ENCODE results near the gene MAU2.
"Not testable (repeated sequence)": the region's sequence is repeated elsewhere in the genome, so short reads cannot be mapped to it uniquely, and the experiment has no call there.

MAU2 gene

DNA sequence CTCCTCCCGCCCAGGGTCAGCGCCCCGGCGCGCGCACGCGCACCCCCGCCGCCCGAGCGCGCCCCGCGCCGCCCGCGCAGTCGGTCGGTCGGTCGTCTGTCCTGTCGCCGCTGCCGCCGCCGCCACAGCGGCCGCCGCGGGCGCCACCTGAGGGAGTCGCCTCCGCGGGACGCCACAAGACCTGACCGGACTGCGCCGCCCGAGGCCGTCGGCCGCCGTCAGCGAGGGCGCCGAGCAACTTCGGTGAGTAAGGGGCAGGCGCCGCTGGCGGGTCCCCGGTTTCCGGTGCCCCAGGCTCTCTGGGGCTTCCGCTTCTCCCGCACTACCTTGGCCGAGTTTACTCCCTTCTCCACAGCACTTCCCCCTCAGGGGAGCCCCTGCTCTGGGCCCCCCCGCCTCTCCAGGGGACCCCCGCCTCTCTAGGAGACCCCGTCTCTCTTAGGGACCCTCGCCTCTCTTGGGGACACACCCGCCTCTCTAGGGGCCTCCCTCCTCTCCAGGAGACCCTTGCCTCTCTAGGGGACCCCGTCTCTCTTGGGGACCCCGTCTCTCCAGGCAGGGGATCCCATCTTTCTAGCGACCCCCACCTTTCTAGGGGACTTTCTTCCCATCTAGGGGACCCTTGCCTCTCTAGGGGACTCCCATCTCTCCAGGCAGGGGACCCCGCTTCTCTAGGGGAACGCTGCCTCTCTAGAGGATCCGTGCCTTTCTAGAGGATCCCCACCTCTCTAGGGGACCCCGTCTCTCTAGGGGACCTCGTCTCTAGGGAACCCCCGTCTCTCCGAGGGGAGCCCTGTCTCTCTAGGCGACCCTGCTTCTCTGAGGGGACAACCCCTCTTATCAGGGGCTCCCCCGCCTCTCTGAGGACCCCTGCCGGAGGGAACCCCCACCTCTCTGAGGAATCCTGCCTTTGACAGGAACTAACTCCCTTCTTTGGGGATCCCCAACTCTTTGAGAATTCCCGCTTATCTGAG is 65.6 kb downstream of the MAU2 start:
- peak; percentile 49 for DNase-seq

DNA sequence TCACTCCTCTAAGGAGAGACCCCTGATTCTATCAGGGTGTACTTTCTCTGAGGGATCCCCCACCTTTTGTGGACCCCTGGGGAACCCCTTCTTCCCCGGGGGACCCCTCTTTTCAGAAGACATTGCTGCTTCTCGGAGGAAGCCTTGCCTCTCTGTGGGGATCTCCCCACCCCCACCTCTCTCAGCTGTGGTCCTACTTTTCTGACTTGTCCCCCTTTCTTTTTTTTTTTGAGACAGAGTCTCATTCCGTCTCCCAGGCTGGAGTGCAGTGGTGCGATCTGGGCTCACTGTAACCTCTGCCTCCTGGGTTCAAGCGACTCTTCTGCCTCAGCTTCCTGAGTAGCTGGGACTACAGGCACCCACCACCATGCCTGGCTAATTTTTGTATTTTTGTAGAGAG is 66.5 kb downstream of the MAU2 start:
- no peak for DNase-seq

DNA sequence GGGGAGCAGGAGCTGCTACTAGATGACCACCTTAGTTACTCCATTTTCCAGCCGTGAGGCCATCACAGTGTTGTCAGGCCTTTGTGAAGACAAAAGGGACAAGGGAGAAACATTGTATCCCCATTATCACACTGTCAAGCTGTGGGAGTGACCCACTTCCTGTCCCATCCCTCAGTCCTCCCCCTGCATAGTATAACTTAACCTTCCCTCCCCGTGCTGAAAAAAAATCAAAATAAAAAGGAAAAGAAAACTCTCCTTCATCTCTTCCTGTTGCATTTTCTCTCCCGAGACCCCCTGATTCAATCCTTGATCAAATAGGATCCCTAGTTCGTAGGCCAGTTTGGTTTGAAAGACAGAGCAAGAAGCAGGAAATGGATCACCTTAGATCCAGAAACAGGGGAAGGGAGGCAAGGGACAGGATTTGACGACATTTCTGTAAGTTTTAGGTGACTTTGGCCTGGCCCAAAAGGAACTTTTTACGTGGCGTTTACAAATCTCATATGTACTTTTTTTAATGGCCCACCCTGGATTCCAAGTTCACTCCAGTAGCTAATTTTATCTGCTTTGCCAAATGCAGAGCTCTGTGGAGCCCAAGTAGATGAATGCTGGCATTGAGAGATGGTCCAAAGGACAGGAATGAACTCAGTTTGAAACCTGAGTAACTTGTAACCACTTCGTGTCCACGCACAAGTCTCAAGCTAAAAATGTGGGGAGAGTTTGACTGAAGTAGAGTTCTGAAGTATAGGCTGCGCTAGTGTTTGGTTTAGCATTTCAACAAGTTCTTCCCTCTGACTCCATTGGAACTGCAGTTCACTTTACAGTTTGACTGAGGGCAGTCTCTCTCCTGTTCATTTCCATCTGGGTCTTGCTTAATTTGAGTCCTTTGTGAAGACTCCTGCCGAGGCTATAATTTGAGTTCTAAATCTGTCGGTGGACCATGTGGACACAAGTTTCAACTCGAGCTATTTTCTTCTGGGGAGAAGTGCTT is 68.2 kb downstream of the MAU2 start:
- DNase-seq, result no peak

DNA sequence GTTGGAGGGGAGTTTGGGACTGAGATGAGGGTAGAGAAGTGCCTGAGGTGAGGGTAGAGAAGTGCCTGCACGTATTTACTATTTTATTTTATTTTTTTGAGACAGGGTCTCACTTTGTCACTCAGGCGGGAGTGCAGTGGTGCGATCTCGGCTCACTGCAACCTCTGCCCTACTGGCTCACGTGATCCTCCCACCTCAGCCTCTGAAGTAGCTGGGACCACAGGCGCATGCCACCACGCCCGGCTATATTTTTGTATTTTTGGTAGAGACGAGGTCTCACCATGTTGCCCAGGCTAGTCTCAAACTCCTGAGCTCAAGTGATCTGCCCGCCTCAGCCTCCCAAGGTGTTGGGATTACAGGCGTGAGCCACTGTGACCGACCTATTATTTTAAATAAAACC is 69.1 kb downstream of the MAU2 start:
- DNase-seq, result not testable (repeated sequence)

DNA sequence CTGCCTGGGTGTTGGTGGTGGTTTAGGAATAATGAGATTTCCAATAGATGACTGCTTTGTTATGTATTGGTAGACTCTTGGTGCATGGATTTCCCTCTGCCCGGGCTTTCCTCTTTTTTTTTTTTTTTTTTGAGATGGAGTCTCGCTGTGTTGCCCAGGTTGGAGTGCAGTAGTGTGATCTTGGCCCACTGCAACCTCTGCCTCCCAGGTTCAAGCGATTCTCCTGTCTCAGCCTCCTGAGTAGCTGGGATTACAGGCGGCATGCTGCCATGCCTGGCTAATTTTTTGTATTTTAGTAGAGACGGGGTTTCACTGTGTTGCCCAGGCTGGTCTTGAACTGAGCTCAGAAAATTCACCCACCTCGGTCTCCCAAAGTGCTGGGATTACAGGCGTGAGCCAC is 73.7 kb downstream of the MAU2 start:
- DNase-seq, result not testable (repeated sequence)

DNA sequence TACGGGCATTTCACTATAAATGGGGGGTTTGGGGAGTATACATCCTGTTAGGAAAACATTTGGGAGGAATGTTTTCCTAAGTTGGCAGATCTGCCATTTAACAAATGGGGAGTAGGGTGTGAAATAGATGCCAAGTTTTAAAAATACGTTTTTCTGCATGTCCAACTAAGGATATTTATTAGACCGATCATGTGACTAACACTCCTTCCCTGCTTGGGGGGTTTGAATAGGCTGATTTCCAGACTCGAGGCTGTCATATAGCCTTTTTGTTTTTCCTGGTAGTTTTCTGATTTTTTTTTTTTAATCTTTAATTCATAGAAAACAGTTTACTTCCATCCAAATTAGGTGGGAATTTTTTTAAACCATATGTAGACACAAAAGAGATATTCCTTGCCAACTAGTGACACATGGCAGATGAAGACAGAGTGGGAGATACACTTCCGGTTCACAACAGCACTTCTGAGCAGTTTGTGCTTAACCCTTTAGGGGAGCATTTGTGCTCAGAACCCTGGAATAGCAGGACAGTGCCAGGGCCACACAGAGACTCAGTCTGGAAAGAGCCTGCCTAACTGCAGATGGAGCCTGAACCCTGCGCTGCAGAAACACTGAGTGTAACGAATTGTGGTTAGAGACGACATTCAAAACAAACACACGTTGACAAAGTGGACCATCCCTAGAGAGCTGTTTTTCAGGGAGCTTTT is 79.3 kb downstream of the MAU2 start:
- no peak for DNase-seq

DNA sequence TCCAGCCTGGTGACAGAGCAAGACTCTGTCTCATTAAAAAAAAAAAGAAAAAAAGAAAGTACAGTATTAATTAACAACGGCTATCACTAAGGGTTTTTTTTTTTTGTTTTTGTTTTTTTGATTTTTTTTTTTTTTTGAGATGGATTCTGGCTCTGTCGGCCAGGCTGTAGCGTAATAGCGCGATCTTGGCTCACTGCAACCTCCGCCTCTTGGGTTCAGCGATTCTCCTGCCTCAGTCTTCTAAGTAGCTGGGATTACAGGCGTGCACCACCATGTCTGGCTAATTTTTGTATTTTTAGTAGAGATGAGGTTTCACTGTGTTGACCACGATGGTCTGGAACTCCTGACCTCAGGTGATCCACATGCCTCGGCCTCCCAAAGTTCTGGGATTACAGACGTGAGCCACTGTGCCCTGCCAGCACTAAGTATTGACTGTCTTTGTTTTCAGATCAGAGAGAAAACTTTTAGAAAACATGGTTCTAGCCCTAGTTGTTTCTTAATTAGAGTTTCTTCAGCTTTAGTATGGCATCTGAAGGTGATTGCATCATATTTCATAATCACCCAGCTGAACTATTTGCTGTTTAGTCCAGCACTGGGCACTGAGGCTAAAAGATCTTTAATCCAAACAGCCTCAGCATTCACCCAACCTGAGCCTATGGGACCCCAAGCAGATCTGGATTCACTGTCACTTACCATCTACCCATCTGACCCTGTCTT is 82.2 kb downstream of the MAU2 start:
- no peak for DNase-seq

DNA sequence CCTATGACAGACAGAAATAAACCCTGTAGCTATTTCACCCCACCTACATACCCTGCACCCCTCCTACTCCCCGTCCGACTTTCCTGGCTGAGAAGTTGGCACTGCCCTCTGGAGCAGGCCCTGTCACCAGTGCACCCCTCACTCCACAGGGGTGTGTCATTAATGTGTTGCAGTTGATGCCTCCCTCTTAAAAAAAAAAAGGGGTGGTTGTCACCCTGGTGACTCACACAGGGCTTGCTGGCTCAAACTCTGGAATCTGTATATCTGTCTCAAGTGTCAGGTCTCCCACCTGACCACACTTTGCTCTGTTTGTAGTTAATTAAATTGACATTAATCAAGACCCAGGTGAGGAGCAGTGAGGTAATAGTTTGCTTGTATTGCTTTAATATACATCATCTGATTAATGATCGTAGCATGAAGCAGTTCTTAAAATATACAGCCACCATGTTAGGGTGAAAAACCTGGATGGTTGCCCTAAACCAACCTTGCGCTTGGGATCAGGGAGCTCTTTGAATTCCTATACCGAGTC is 82.8 kb downstream of the MAU2 start:
- no peak for DNase-seq

DNA sequence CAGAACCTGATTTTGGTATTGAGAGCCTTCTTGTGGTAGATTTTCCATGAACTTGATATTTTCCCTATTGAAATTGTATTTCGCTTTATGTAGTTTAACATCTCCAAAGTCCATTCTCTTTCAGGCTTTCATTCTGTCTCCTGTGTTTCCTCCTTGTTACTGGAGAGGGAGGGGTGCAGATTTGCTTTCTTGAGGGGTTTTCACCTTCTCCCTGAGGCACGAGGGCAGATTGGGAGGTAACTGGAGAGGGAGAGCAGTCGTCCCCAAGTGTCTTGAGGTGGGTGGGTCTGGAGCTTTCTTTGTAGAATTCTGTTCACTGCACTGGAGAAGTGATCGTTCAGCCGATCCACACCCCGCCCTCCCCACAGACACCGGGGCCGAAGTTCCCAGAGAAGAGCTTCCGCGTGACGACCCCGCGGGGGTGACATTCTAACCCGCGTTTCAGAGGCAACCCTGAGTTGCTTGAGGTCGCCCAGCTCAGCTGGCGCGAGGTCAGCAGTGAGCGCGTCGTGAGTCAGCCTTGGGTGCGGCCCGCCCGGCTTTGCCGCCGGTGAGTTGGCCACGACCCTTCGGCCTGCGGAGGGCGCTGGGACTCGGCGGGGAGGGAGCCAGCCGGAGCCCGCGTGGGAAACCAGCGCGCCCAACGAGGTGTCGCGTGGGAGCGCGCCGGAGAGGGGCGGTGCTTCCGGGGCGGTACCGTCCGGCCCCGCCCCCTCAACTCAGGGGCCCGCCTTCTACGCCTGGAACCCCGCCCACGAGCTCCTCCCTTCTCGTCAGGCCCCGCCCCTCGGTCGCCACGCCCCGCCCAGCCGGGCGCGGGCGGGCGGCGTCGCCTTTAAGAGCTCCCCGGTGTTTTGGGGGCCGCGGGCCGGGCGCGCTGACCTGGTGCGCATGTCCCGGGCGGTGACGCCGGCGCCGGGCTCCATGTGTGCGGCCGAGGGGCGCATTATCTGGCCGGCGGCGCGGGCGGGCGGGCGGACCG is 84.5 kb downstream of the MAU2 start, which contains the start of gene GATAD2A:
TSS of gene GATAD2A (plus strand) at position 797 of the 982 bp plus-strand sequence. CDS start 59,671 bp downstream, outside the sequence.
- DNase-seq, result peak; percentile 80

DNA sequence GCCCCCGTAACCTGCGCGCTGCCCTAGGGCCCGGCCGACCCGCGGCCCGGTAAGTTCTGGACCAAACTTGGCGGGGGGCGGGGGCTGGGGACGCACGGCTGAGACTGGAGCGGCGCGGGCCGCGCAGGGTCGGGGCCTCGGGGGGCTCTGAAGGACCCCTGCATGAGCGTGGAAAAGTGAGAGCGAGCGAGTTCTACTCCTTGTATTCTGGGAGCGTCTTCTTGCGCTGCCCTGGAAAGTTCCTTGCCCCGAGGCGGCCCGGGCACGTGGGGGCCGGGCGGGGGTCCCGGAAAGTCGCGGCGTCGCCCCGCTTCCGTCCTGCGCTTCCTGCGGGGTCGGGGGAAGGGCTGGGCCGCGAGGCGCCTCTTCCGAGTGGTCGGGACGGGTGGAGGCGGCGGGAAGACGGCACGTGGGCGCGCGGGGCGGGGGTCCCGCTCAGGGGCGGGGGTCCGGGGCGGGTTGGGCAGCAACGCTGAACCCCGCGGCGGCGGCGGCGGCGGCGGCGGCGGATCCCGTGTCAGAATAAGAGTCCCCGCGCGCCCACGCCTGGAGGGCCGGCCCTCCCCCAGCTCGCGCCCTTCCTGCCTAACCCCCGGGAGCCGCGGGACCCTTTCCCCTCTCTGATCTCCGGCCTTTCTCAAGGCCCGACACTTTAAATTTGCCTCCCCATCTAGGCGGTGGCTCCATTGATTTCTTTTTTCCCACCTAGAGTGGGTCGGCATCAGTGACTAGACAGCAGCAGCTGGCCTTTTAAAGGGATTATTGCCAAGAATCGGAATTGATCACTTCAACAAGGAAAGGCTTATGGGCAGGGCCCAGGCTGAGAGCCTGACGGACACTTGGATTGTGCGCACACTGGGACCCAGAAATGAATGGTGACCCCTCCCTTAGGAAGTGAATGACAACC is 85.6 kb downstream of the MAU2 start:
- DNase-seq, result peak; percentile 56

DNA sequence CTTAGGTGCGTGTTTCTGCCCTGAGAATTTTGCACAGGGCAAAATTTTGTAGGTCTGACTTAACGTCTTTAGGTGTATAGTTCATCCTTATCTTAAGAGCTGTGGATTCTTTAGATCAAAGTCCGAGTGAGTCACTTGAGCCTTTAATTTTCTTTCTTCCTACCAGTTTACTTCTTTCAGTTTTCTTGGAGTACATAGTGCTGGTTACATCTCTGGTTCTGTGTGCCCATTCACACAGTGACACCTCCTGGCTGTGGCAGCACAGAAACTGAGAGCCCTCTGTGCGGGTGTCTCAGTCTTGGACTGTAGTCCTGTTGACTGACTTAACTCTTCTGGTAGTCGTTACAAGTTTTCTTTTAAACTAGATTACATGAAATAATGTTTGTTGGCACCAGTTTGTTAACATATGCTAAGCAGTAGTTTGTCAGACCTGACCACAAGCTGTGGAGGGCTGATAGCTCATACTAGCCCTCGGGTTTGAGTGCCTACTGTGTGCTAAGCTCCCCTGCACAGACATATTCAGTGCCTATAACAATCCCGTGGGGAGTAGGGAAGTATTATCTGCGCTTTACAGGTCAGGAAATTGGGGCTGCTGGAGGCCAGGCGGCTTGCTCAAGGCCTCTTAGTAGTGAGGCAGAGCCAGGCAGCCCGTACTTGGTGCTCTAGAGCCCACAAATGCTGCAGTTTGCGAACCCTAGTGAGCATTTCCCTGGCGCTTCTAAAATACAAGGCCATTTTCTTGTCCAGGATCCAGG is 86.4 kb downstream of the MAU2 start:
- DNase-seq, result peak; percentile 55

DNA sequence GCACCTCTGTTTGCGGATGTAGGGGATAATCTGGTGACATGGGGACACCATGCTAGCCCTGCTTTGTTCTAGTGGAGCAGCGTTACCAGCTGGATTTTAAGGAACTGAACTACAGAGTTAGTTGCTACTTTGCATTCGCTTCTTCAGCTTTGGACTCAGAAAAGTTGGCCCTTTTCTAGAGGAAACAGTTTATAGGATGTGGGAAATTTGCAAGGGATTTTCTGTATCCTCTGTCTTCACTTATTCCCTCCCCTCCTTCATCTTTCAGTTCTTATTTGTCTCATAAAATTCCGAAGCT is 87.0 kb downstream of the MAU2 start:
- no peak for DNase-seq
